Measurements from ENCODE around the gene NSD2.

GRCh38 chr4:2011583-2011982 lies 140.4 kb downstream of the NSD2 start:
- no peak for TF ChIP-seq EZH2 (IDR thresholded peaks at IDR 0.05)
- no peak for TF ChIP-seq POLR2AphosphoS5 (IDR thresholded peaks at IDR 0.05; ENCODE audit: borderline replicate concordance, low read depth, low read length)
